ENCODE measurements around the gene PAPLN.

DNA sequence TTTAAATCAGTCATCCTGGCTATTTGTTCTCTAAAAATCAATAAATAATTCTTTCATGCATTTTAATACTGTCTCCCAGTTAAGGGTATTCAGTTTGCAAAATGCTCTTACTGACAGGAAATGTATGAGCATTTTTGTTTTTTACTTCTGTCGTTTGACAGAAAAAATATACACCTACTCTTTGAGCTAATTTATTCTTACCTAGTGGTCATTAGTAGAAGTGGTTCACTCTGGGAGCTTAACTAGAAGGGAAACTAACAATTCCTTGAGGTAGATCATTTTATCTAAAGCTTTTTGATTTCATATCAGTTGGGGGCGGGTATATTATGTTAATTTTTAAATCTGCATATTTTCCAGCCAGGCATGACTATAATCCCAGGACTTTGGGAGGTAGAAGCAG lies 33.8 kb upstream of the PAPLN start:
- TF ChIP-seq POLR2AphosphoS5 (IDR thresholded peaks at IDR 0.05; ENCODE audit: low read depth, low read length) (no peak), TCF7L2 (IDR thresholded peaks at IDR 0.05; ENCODE audit: low read depth, low read length) (no peak), SIN3A (IDR thresholded peaks at IDR 0.05; ENCODE audit: borderline replicate concordance, insufficient read depth, low read depth, low read length) (no peak)
- TF ChIP-seq, protein P1, sequence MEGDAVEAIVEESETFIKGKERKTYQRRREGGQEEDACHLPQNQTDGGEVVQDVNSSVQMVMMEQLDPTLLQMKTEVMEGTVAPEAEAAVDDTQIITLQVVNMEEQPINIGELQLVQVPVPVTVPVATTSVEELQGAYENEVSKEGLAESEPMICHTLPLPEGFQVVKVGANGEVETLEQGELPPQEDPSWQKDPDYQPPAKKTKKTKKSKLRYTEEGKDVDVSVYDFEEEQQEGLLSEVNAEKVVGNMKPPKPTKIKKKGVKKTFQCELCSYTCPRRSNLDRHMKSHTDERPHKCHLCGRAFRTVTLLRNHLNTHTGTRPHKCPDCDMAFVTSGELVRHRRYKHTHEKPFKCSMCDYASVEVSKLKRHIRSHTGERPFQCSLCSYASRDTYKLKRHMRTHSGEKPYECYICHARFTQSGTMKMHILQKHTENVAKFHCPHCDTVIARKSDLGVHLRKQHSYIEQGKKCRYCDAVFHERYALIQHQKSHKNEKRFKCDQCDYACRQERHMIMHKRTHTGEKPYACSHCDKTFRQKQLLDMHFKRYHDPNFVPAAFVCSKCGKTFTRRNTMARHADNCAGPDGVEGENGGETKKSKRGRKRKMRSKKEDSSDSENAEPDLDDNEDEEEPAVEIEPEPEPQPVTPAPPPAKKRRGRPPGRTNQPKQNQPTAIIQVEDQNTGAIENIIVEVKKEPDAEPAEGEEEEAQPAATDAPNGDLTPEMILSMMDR (IDR thresholded peaks at IDR 0.05): no peak
- TF ChIP-seq, protein P2, sequence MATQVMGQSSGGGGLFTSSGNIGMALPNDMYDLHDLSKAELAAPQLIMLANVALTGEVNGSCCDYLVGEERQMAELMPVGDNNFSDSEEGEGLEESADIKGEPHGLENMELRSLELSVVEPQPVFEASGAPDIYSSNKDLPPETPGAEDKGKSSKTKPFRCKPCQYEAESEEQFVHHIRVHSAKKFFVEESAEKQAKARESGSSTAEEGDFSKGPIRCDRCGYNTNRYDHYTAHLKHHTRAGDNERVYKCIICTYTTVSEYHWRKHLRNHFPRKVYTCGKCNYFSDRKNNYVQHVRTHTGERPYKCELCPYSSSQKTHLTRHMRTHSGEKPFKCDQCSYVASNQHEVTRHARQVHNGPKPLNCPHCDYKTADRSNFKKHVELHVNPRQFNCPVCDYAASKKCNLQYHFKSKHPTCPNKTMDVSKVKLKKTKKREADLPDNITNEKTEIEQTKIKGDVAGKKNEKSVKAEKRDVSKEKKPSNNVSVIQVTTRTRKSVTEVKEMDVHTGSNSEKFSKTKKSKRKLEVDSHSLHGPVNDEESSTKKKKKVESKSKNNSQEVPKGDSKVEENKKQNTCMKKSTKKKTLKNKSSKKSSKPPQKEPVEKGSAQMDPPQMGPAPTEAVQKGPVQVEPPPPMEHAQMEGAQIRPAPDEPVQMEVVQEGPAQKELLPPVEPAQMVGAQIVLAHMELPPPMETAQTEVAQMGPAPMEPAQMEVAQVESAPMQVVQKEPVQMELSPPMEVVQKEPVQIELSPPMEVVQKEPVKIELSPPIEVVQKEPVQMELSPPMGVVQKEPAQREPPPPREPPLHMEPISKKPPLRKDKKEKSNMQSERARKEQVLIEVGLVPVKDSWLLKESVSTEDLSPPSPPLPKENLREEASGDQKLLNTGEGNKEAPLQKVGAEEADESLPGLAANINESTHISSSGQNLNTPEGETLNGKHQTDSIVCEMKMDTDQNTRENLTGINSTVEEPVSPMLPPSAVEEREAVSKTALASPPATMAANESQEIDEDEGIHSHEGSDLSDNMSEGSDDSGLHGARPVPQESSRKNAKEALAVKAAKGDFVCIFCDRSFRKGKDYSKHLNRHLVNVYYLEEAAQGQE (IDR thresholded peaks at IDR 0.05; ENCODE audit: insufficient read depth in 1 of 2, low read depth in 2 of 2, low read length in 1 of 2): no peak
